Body of pancreas (tissue), 4 donors: ENCODE data around the gene LDLRAD4. TPM values are rescaled to one million over a fixed set of nuclear protein-coding genes. Genes with fewer than 3 reads are reported as not detected.

Experiments used
- ATAC-seq: fragments of 150-250 bp; one replicate; pipeline ENCODE4 v1.9.1; 2016
- DNase-seq, 4 donors: peaks; one replicate each; pipeline ENCODE4 v3.0.0-alpha.2; 2019
- H3K27ac ChIP-seq, 4 donors: fragments of 200-600 bp; sonication (generic); 1 replicate in 3 of 4; 2 replicates in 1 of 4; pipeline versions ENCODE4 v1.5.1 to v1.6.1; 2016 to 2019; ENCODE audit warnings: mild to moderate bottlenecking in 1 of 4, mixed read lengths in 1 of 4, moderate library complexity in 1 of 4
- H3K27me3 ChIP-seq, 2 donors: fragments of 200-600 bp; sonication (generic); one replicate each; pipeline ENCODE4 v1.6.0; 2016; ENCODE audit warnings: mild to moderate bottlenecking in 1 of 2
- H3K36me3 ChIP-seq, 2 donors: fragments of 200-600 bp; sonication (generic); replicated peaks in 1 of 2; 2 replicates each; pipeline ENCODE4 v1.5.1; 2016; ENCODE audit warnings: low read depth in 2 of 2; ENCODE audit not compliant: insufficient read depth in 1 of 2
- H3K4me1 ChIP-seq: fragments of 200-600 bp; sonication (generic); one replicate; pipeline ENCODE4 v1.6.0; 2016
- H3K4me3 ChIP-seq, 2 donors: fragments of 200-600 bp; sonication (generic); 1 replicate in 1 of 2; 2 replicates in 1 of 2; pipeline ENCODE4 v1.5.1; 2016 to 2019
- H3K9me3 ChIP-seq, 3 donors: fragments of 200-600 bp; sonication (generic); 1 replicate in 2 of 3; 2 replicates in 1 of 3; pipeline ENCODE4 v1.5.1; 2016
- POLR2A ChIP-seq, 3 donors: fragments of 450-650 bp; IDR thresholded peaks; one replicate each; pipeline ENCODE4 v1.6.1; 2016; ENCODE audit warnings: antibody characterized with exemption in 3 of 3, mild to moderate bottlenecking in 2 of 3
- WGBS, 2 donors: methylation state at CpG; one replicate each; pipeline ENCODE4 v1.1.5; 2017; 5-methylcytosine and 5-hydroxymethylcytosine counted together
- intact Hi-C: fragments of 100-400 bp; cut with DNase I; formaldehyde crosslinking; loops from one replicate; pipeline ENCODE4 v1.15.1; 2023
- total RNA-seq, 2 donors: library from RNA; depleted of rRNA; stranded (reverse); fragments of >200 nt; gene quantifications; one replicate each; pipeline ENCODE4 v1.1.0, GENCODE V29; 2016
- TF ChIP-seq, protein P1 (sequence below), 7 experiments: fragments of 450-650 bp in 4 of 7; fragments of 200-600 bp in 3 of 7; sonication (generic) in 3 of 7; IDR thresholded peaks; one replicate each; pipeline ENCODE4 v1.5.1; 2016 to 2019; ENCODE audit warnings: antibody characterized with exemption in 7 of 7

Gene LDLRAD4
- total RNA-seq, 2 donors from 2014 or later = 8.6 to 35.9 TPM

- Histone ChIP-seq H3K27ac (no peak overlapping the region), H3K9me3 (no peaks in the 10 kb centered on the region), H3K27me3 (no peaks in the 10 kb centered on the region), H3K36me3 (no peaks in the 10 kb centered on the region), H3K4me3 (no peak overlapping the region), H3K4me1 (no peaks in the 10 kb centered on the region)
- WGBS, 2 donors = 83 to 87% methylated on average over 4 of the region's 4 CpGs
- intact Hi-C loops = no loop called here
- no peak for TF ChIP-seq POLR2A (IDR thresholded peaks at IDR 0.05)
- TF ChIP-seq, protein P1, sequence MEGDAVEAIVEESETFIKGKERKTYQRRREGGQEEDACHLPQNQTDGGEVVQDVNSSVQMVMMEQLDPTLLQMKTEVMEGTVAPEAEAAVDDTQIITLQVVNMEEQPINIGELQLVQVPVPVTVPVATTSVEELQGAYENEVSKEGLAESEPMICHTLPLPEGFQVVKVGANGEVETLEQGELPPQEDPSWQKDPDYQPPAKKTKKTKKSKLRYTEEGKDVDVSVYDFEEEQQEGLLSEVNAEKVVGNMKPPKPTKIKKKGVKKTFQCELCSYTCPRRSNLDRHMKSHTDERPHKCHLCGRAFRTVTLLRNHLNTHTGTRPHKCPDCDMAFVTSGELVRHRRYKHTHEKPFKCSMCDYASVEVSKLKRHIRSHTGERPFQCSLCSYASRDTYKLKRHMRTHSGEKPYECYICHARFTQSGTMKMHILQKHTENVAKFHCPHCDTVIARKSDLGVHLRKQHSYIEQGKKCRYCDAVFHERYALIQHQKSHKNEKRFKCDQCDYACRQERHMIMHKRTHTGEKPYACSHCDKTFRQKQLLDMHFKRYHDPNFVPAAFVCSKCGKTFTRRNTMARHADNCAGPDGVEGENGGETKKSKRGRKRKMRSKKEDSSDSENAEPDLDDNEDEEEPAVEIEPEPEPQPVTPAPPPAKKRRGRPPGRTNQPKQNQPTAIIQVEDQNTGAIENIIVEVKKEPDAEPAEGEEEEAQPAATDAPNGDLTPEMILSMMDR (IDR thresholded peaks at IDR 0.05) = no peak
- no peak for ATAC-seq
- DNase-seq = no peak
Observed at GRCh38 chr18:13580991-13581390, 362.4 kb downstream of the LDLRAD4 start.

GRCh38 chr18:13581496-13582177, 363.1 kb downstream of the LDLRAD4 start:
- H3K9me3 ChIP-seq = no peaks in the 10 kb centered on the region
- DNase-seq (no peak), ATAC-seq (no peak)
- H3K27ac ChIP-seq = no peak overlapping the region
- H3K27me3 ChIP-seq = no peaks in the 10 kb centered on the region
- intact Hi-C loops = no loop called here
- no peak overlapping the region for H3K4me3 ChIP-seq
- 97 to 100% methylated on average over 1 to 5 of the region's 5 CpGs for WGBS, 2 donors
- no peak for TF ChIP-seq POLR2A (IDR thresholded peaks at IDR 0.05)
- TF ChIP-seq, protein P1 (IDR thresholded peaks at IDR 0.05) = no peak
- H3K36me3 ChIP-seq = no peaks in the 10 kb centered on the region
- H3K4me1 ChIP-seq = no peaks in the 10 kb centered on the region

DNA sequence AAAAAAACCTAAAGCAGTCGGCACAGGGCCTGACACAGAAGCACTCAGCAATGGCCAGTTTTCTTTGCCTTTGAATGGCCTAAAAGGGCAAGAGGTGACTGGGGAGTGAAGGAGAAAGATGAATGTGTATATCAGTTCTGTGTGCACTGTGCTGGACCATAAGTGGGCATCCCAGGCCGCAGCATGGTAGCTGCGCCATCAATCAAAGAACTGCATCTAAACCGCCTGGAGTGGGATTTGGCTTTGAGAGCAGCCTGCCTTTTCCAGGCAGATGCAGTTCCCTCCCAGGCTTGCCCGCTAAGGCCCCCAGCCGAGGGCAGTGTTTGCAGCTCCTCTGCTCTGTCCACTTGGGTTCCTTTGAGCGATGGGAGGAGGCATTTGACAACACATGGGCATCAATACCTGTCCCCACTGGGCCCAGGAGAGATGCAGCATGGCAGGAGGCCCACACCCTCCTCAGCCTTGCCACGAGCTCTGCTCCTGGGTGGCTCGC, 363.7 kb downstream of the LDLRAD4 start:
- DNase-seq (no peak), ATAC-seq (no peak)
- H3K4me3 ChIP-seq = no peak overlapping the region
- H3K4me1 ChIP-seq = no peaks in the 10 kb centered on the region
- H3K27me3 ChIP-seq = no peaks in the 10 kb centered on the region
- no peak overlapping the region for H3K27ac ChIP-seq
- no peaks in the 10 kb centered on the region for H3K9me3 ChIP-seq
- WGBS, 2 donors = 83 to 86% methylated on average over 9 of the region's 9 CpGs
- TF ChIP-seq, protein P1 (IDR thresholded peaks at IDR 0.05) = no peak
- no peak for TF ChIP-seq POLR2A (IDR thresholded peaks at IDR 0.05)
- no peaks in the 10 kb centered on the region for H3K36me3 ChIP-seq
- intact Hi-C loops = no loop called here

GRCh38 chr18:13583576-13584550, 365.3 kb downstream of the LDLRAD4 start:
- ATAC-seq (no peak), DNase-seq (no peak)
- no peak overlapping the region for H3K4me3 ChIP-seq
- H3K27ac ChIP-seq = no peak overlapping the region
- intact Hi-C loops = no loop called here
- WGBS, 2 donors = 85 to 90% methylated on average over 24 to 27 of the region's 27 CpGs
- H3K4me1 ChIP-seq = no peaks in the 10 kb centered on the region
- H3K9me3 ChIP-seq = no peaks in the 10 kb centered on the region
- no peak for TF ChIP-seq POLR2A (IDR thresholded peaks at IDR 0.05)
- TF ChIP-seq, protein P1 (IDR thresholded peaks at IDR 0.05) = no peak
- no peaks in the 10 kb centered on the region for H3K36me3 ChIP-seq
- no peaks in the 10 kb centered on the region for H3K27me3 ChIP-seq
